Germinal center (tissue), 1 donor: Measurements from ENCODE around the gene LY6G6C.
"Not testable (repeated sequence)": the region's sequence is repeated elsewhere in the genome, so short reads cannot be mapped to it uniquely, and the experiment has no call there.

ENCODE experiments used
- DNase-seq: peaks from one replicate; pipeline ENCODE4 v3.0.0; 2012; ENCODE audit warnings: mixed read lengths, low spot score

The LY6G6C gene

GRCh38 chr6:31727034-31727716, 5.6 kb upstream of the LY6G6C start:
- DNase-seq: no peak

- no peak for DNase-seq
These were observed 4.2 kb upstream of the LY6G6C start for GRCh38 chr6:31725502-31726350.

- DNase-seq: no peak
These were observed 2.6 kb upstream of the LY6G6C start for GRCh38 chr6:31723980-31724691.

- no peak for DNase-seq
These were observed 1.9 kb upstream of the LY6G6C start, which contains the start of gene MPIG6B for GRCh38 chr6:31723245-31723979. MPIG6B (plus strand) TSS chr6:31723373; CDS start chr6:31723384, 11 bp downstream.

- no peak for DNase-seq
These were observed 627 bp upstream of the LY6G6C start for GRCh38 chr6:31722173-31722572.

- DNase-seq: no peak
These were observed 1.3 kb downstream of the LY6G6C start for GRCh38 chr6:31720196-31720770.

GRCh38 chr6:31719001-31719400, 2.5 kb downstream of the LY6G6C start:
- no peak for DNase-seq

- DNase-seq: no peak
These were observed 3.3 kb downstream of the LY6G6C start for GRCh38 chr6:31718265-31718664.

- no peak for DNase-seq
These were observed 3.9 kb downstream of the LY6G6C start for GRCh38 chr6:31717499-31718222.

GRCh38 chr6:31715022-31715958, 6.3 kb downstream of the LY6G6C start, which contains the start of gene LY6G6D:
LY6G6D (plus strand) TSS chr6:31715348; CDS start chr6:31715356, 8 bp downstream.
- DNase-seq: no peak

- no peak for DNase-seq
These were observed 7.4 kb downstream of the LY6G6C start for GRCh38 chr6:31713991-31714684.

GRCh38 chr6:31713465-31713864, 8.1 kb downstream of the LY6G6C start:
- DNase-seq: no peak

GRCh38 chr6:31712296-31712695, 9.2 kb downstream of the LY6G6C start:
- no peak for DNase-seq

GRCh38 chr6:31711233-31711632, 10.3 kb downstream of the LY6G6C start:
- no peak for DNase-seq

- DNase-seq: no peak
These were observed 10.9 kb downstream of the LY6G6C start for GRCh38 chr6:31710523-31711219.

GRCh38 chr6:31709157-31709556, 12.4 kb downstream of the LY6G6C start:
- DNase-seq: not testable (repeated sequence)

GRCh38 chr6:31708224-31708623, 13.3 kb downstream of the LY6G6C start:
- DNase-seq: no peak

GRCh38 chr6:31707701-31708100, 13.8 kb downstream of the LY6G6C start:
- no peak for DNase-seq
